DOHH2 (cell line): ENCODE results near the gene CYTH3.

Source experiments
- H3F3A ChIP-seq: fragments of 200-600 bp; sonication (generic), shearing (Covaris generic); 2 replicates; pipeline ENCODE4 v1.6.0; 2016; ENCODE audit warnings: antibody characterized with exemption, mild to moderate bottlenecking; ENCODE audit not compliant: control insufficient read depth, insufficient read depth
- H3K27ac ChIP-seq: fragments of 200-600 bp; sonication (generic); 2 replicates; pipeline ENCODE4 v1.5.1; 2014; ENCODE audit warnings: low read depth, mild to moderate bottlenecking, low read length, moderate library complexity
- H3K27me3 ChIP-seq: fragments of 200-600 bp; sonication (generic); 2 replicates; pipeline ENCODE4 v1.6.1; 2014; ENCODE audit warnings: mild to moderate bottlenecking, low read length, mixed read lengths; ENCODE audit not compliant: control insufficient read depth
- H3K36me3 ChIP-seq: fragments of 200-600 bp; sonication (generic); 2 replicates; pipeline ENCODE4 v1.6.1; 2014; ENCODE audit warnings: mild to moderate bottlenecking, low read length, moderate library complexity, mixed read lengths; ENCODE audit not compliant: control insufficient read depth
- H3K4me1 ChIP-seq: fragments of 200-600 bp; sonication (generic); 2 replicates; pipeline ENCODE4 v1.6.1; 2014; ENCODE audit warnings: mild to moderate bottlenecking, low read length, mixed read lengths; ENCODE audit not compliant: control insufficient read depth
- H3K4me2 ChIP-seq: fragments of 200-600 bp; sonication (generic); 2 replicates; pipeline ENCODE4 v1.6.0; 2014; ENCODE audit warnings: mild to moderate bottlenecking, low read length, moderate library complexity
- H3K4me3 ChIP-seq: fragments of 200-600 bp; sonication (generic); 2 replicates; pipeline ENCODE4 v1.5.1; 2014; ENCODE audit warnings: mild to moderate bottlenecking, low read length, mixed read lengths
- H3K79me2 ChIP-seq: fragments of 200-600 bp; sonication (generic); 2 replicates; pipeline ENCODE4 v1.6.1; 2014; ENCODE audit warnings: mild to moderate bottlenecking, low read length, mixed read lengths; ENCODE audit not compliant: control insufficient read depth
- H3K9me2 ChIP-seq: fragments of 200-600 bp; sonication (generic); replicated peaks from 2 replicates; pipeline ENCODE4 v1.6.1; 2014; ENCODE audit warnings: mild to moderate bottlenecking, low read length, mixed read lengths; ENCODE audit not compliant: control insufficient read depth
- H3K9me3 ChIP-seq: fragments of 200-600 bp; sonication (generic); 2 replicates; pipeline ENCODE4 v1.6.1; 2014; ENCODE audit warnings: antibody characterized with exemption, low read length, mixed read lengths; ENCODE audit not compliant: control insufficient read depth, insufficient read depth
- H4K20me1 ChIP-seq: fragments of 200-600 bp; sonication (generic); 2 replicates; pipeline ENCODE4 v1.6.0; 2014; ENCODE audit warnings: low read depth, mild to moderate bottlenecking, antibody characterized with exemption, low read length, moderate library complexity; ENCODE audit not compliant: control insufficient read depth, insufficient read depth
- CTCF ChIP-seq: fragments of 200-600 bp; sonication (generic); IDR thresholded peaks from one replicate; pipeline ENCODE4 v1.5.1; 2014; ENCODE audit warnings: antibody characterized with exemption, mild to moderate bottlenecking, low read depth, low read length; ENCODE audit not compliant: poor library complexity, severe bottlenecking
- EZH2phosphoT487 ChIP-seq: fragments of 200-600 bp; sonication (generic); IDR thresholded peaks from 2 replicates; pipeline ENCODE4 v1.6.1; 2017; ENCODE audit warnings: borderline replicate concordance, mild to moderate bottlenecking, antibody characterized with exemption, low read length, moderate library complexity, mixed read lengths

The CYTH3 gene

GRCh38 chr7:6162650-6163366 lies 109.6 kb downstream of the CYTH3 start:
- H3K9me3 ChIP-seq: no peaks in the 10 kb centered on the region
- peaks cover 38% of the 10 kb centered on the region for H3K36me3 ChIP-seq
- H3K9me2 ChIP-seq: no peaks in the 10 kb centered on the region
- H3F3A ChIP-seq: peaks cover 15% of the 10 kb centered on the region
- no peak overlapping the region for H3K4me2 ChIP-seq
- peaks cover 24% of the 10 kb centered on the region for H4K20me1 ChIP-seq
- H3K27ac ChIP-seq: no peak overlapping the region
- TF ChIP-seq CTCF (no peak), EZH2phosphoT487 (no peak)
- peaks cover 17% of the 10 kb centered on the region for H3K4me1 ChIP-seq
- no peak overlapping the region for H3K4me3 ChIP-seq
- 0 out of 2 replicates have a peak, but pooled peaks cover under 1% of the 10 kb centered on the region for H3K79me2 ChIP-seq
- no peaks in the 10 kb centered on the region for H3K27me3 ChIP-seq

GRCh38 chr7:6162331-6162620 lies 110.1 kb downstream of the CYTH3 start:
- Histone ChIP-seq H3K36me3 (peaks cover 42% of the 10 kb centered on the region), H3K27ac (no peak overlapping the region), H3K4me1 (peaks cover 17% of the 10 kb centered on the region), H3K4me3 (no peak overlapping the region), H4K20me1 (peaks cover 24% of the 10 kb centered on the region), H3F3A (peaks cover 15% of the 10 kb centered on the region), H3K4me2 (no peak overlapping the region), H3K79me2 (0 out of 2 replicates have a peak, but pooled peaks cover 2% of the 10 kb centered on the region), H3K9me3 (no peaks in the 10 kb centered on the region), H3K9me2 (no peaks in the 10 kb centered on the region), H3K27me3 (no peaks in the 10 kb centered on the region)
- TF ChIP-seq EZH2phosphoT487 (no peak), CTCF (no peak)

- Histone ChIP-seq H3K79me2 (0 out of 2 replicates have a peak, but pooled peaks cover 2% of the 10 kb centered on the region), H3K36me3 (peaks cover 46% of the 10 kb centered on the region), H3K4me2 (no peak overlapping the region), H3K4me3 (no peak overlapping the region), H3F3A (peaks cover 15% of the 10 kb centered on the region), H4K20me1 (peaks cover 24% of the 10 kb centered on the region), H3K9me3 (no peaks in the 10 kb centered on the region), H3K9me2 (no peaks in the 10 kb centered on the region), H3K27ac (no peak overlapping the region), H3K4me1 (peaks cover 16% of the 10 kb centered on the region), H3K27me3 (no peaks in the 10 kb centered on the region)
- TF ChIP-seq EZH2phosphoT487: no peak
- no peak for TF ChIP-seq CTCF
Measured at GRCh38 chr7:6161463-6162330, 110.7 kb downstream of the CYTH3 start.
